Spleen (tissue), 11 donors: ENCODE data around the gene THSD7A. TPM values are rescaled to one million over a fixed set of nuclear protein-coding genes. Genes with fewer than 3 reads are reported as not detected.

ENCODE experiments used
- DNase-seq: peaks from one replicate; pipeline ENCODE4 v3.0.0-alpha.2; 2020
- H3K27ac ChIP-seq, 8 donors: fragments of 200-600 bp; sonication (generic) in 7 of 8; 1 replicate in 4 of 8; 2 replicates in 4 of 8; pipeline versions ENCODE4 v1.5.0 to v1.8.0; 2016 to 2021; ENCODE audit warnings: inconsistent platforms in 4 of 8, mild to moderate bottlenecking in 4 of 8, moderate library complexity in 1 of 8
- H3K27me3 ChIP-seq, 7 donors: fragments of 200-600 bp; sonication (generic) in 6 of 7; replicated peaks in 1 of 7; 1 replicate in 4 of 7; 2 replicates in 3 of 7; pipeline versions ENCODE4 v1.5.0 to v1.8.0; 2016 to 2021; ENCODE audit warnings: inconsistent platforms in 3 of 7, mild to moderate bottlenecking in 1 of 7
- H3K36me3 ChIP-seq, 6 donors: fragments of 200-600 bp; sonication (generic) in 5 of 6; 1 replicate in 4 of 6; 2 replicates in 2 of 6; pipeline versions ENCODE4 v1.5.0 to v1.8.0; 2016 to 2021; ENCODE audit warnings: inconsistent platforms in 2 of 6
- H3K4me1 ChIP-seq, 6 donors: fragments of 200-600 bp; sonication (generic) in 5 of 6; 1 replicate in 3 of 6; 2 replicates in 3 of 6; pipeline versions ENCODE4 v1.5.0 to v1.8.0; 2016 to 2021; ENCODE audit warnings: inconsistent platforms in 3 of 6
- H3K4me3 ChIP-seq, 8 donors: fragments of 200-600 bp; sonication (generic) in 7 of 8; 1 replicate in 4 of 8; 2 replicates in 4 of 8; pipeline versions ENCODE4 v1.5.0 to v1.8.0; 2016 to 2021; ENCODE audit warnings: inconsistent platforms in 4 of 8, mild to moderate bottlenecking in 4 of 8, moderate library complexity in 2 of 8
- H3K9me3 ChIP-seq, 8 donors: fragments of 200-600 bp; sonication (generic) in 7 of 8; 1 replicate in 4 of 8; 2 replicates in 4 of 8; pipeline versions ENCODE4 v1.5.0 to v1.8.0; 2016 to 2021; ENCODE audit warnings: inconsistent platforms in 4 of 8
- CTCF ChIP-seq, 11 experiments: fragments of 200-600 bp in 7 of 11; fragments of 450-650 bp in 4 of 11; sonication (generic) in 4 of 11; IDR thresholded peaks in 8 of 11; conservative IDR thresholded peaks in 3 of 11; 1 replicate in 7 of 11; 2 replicates in 4 of 11; pipeline versions ENCODE4 v1.4.0 to v1.8.0; 2016 to 2021; ENCODE audit warnings: antibody characterized with exemption in 11 of 11, inconsistent platforms in 4 of 11, mild to moderate bottlenecking in 1 of 11
- POLR2A ChIP-seq, 3 donors: fragments of 450-650 bp; IDR thresholded peaks; one replicate each; pipeline ENCODE4 v1.5.1; 2017; ENCODE audit warnings: antibody characterized with exemption in 3 of 3, mild to moderate bottlenecking in 1 of 3
- POLR2AphosphoS5 ChIP-seq, 3 donors: sonication (generic); formaldehyde crosslinking; IDR thresholded peaks; one replicate each; pipeline ENCODE4 v1.5.1; 2017; ENCODE audit warnings: antibody characterized with exemption in 3 of 3
- WGBS, 5 donors: extraction: QIAGEN DNeasy Blood & Tissue Kit in 3 of 5; methylation state at CpG; one replicate each; pipeline versions ENCODE4 v1.1.5 to v1.1.7; 2013 to 2018; 5-methylcytosine and 5-hydroxymethylcytosine counted together
- intact Hi-C: fragments of 100-400 bp; cut with DNase I; formaldehyde crosslinking; loops from one replicate; pipeline ENCODE4 v1.15.0; 2023; ENCODE audit warnings: low total_unique reads
- polyA plus RNA-seq, 3 donors: library from polyadenylated mRNA; stranded (reverse); fragments of 200-250 nt; gene quantifications; one replicate each; pipeline ENCODE4 v1.2.1, GENCODE V29; 2013
- total RNA-seq, 7 donors: library from RNA; depleted of rRNA in 3 of 7; stranded (reverse); fragments of >200 nt in 3 of 7; fragmentation: NEBNext Ultra II Directional in 4 of 7; extraction: Animal tissue kit (Norgen Biotek cat#: 25700) in 4 of 7; gene quantifications; one replicate each; pipeline versions ENCODE4 v1.1.0 to v1.2.1, GENCODE V29; 2016 to 2021
- donor health status: healthy with polysubstance abuse.
- donor health status: DM: no; HTN: no; CAD: no; lungs with moderate emphysema.
- donor health status: DM: no; HTN: no; CAD: no.
- donor health status: Bipolar disorder and iron deficiency.
- donor health status: healthy.
- donor health status: DM: no; HTN: no; CAD: no.
- donor health status: DM: yes; HTN: yes; CAD: no.

Gene THSD7A
- total and polyA plus RNA-seq, 10 donors: 0.29 to 8.7 (median 4.2) TPM

DNA sequence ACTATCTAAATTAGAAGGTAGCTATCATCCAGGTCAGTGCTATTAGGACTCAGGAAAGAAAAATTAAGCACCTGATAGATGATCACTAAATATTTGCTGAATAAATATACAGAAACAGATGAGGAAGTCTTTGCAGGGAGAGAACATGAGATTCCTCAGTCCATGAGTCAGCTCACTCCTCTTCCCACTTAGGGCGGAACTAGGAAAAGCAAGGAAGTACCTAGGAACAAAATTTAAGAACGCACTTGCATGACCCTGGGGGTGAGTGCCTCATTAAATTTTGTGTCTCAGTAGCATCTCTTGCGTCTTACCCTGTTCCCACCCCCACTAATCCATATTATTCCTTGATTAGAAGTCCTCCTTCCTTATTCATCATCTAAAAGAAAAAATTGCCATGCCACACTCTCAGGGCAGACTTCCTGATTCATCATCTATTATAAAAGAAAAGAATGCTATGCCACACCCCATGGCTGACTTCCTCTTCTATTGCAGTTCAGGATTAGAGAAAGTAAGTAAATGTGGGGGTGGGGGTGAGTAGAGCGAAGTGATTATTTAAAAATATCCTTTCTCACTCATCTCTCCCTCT, 208.8 kb downstream of the THSD7A start:
- Histone ChIP-seq H3K9me3 (peaks cover 0 to 12% (median 3%) of the 10 kb centered on the region in 8 donors), H3K27me3 (no peaks in the 10 kb centered on the region), H3K27ac (no peak overlapping the region), H3K4me3 (no peak overlapping the region), H3K36me3 (no peaks in the 10 kb centered on the region), H3K4me1 (no peaks in the 10 kb centered on the region)
- TF ChIP-seq POLR2A (IDR thresholded peaks at IDR 0.05): no peak
- no peak for TF ChIP-seq CTCF (IDR thresholded peaks at IDR 0.05 in 8 of 11, conservative IDR thresholded peaks at IDR 0.05 in 3 of 11)
- no peak for TF ChIP-seq POLR2AphosphoS5 (IDR thresholded peaks at IDR 0.05)
- intact Hi-C loops: no loop called here
- no peak for DNase-seq
- WGBS, 5 donors: 78 to 98% (median 88%) methylated on average over 4 of the region's 4 CpGs

- 84 to 91% (median 86%) methylated on average over 5 of the region's 5 CpGs for WGBS, 5 donors
- Histone ChIP-seq H3K27me3 (no peaks in the 10 kb centered on the region), H3K9me3 (peaks cover 0 to 12% (median 3%) of the 10 kb centered on the region in 8 donors), H3K4me3 (no peak overlapping the region), H3K27ac (no peak overlapping the region), H3K36me3 (no peaks in the 10 kb centered on the region), H3K4me1 (no peaks in the 10 kb centered on the region)
- TF ChIP-seq POLR2AphosphoS5 (IDR thresholded peaks at IDR 0.05): no peak
- TF ChIP-seq POLR2A (IDR thresholded peaks at IDR 0.05): no peak
- TF ChIP-seq CTCF (IDR thresholded peaks at IDR 0.05 in 8 of 11, conservative IDR thresholded peaks at IDR 0.05 in 3 of 11): no peak
- intact Hi-C loops: no loop called here
- no peak for DNase-seq
These were observed 211.4 kb downstream of the THSD7A start for GRCh38 chr7:11620406-11621253.

GRCh38 chr7:11616466-11616865, 215.5 kb downstream of the THSD7A start:
- no peak for DNase-seq
- H3K4me3 ChIP-seq: no peak overlapping the region
- H3K27me3 ChIP-seq: no peaks in the 10 kb centered on the region
- 37 to 53% (median 44%) methylated on average over 2 of the region's 2 CpGs for WGBS, 5 donors
- no peak overlapping the region for H3K27ac ChIP-seq
- H3K4me1 ChIP-seq: no peaks in the 10 kb centered on the region
- intact Hi-C loops: no loop called here
- no peaks in the 10 kb centered on the region for H3K9me3 ChIP-seq
- H3K36me3 ChIP-seq: no peaks in the 10 kb centered on the region
- no peak for TF ChIP-seq CTCF (IDR thresholded peaks at IDR 0.05 in 8 of 11, conservative IDR thresholded peaks at IDR 0.05 in 3 of 11)
- TF ChIP-seq POLR2AphosphoS5 (IDR thresholded peaks at IDR 0.05): no peak
- no peak for TF ChIP-seq POLR2A (IDR thresholded peaks at IDR 0.05)

- Histone ChIP-seq H3K9me3 (no peaks in the 10 kb centered on the region), H3K4me3 (no peak overlapping the region), H3K27me3 (no peaks in the 10 kb centered on the region), H3K4me1 (no peaks in the 10 kb centered on the region), H3K27ac (no peak overlapping the region), H3K36me3 (no peaks in the 10 kb centered on the region)
- no peak for DNase-seq
- intact Hi-C loops: no loop called here
- TF ChIP-seq POLR2AphosphoS5 (IDR thresholded peaks at IDR 0.05): no peak
- no peak for TF ChIP-seq CTCF (IDR thresholded peaks at IDR 0.05 in 8 of 11, conservative IDR thresholded peaks at IDR 0.05 in 3 of 11)
- no peak for TF ChIP-seq POLR2A (IDR thresholded peaks at IDR 0.05)
- WGBS, 5 donors: 71 to 88% (median 76%) methylated on average over 2 of the region's 2 CpGs
These were observed 216.8 kb downstream of the THSD7A start for GRCh38 chr7:11615174-11615573.
